Hepatocyte (in vitro differentiated cells): Measurements from ENCODE around the gene SMIM38. TPM values are rescaled to one million over a fixed set of nuclear protein-coding genes. Genes with fewer than 3 reads are reported as not detected.

Experiments
- DNase-seq: peaks from one replicate; pipeline ENCODE4 v3.0.0-alpha.2; 2016; ENCODE audit warnings: low spot score
- H2AFZ ChIP-seq: fragments of 200-600 bp; sonication (generic); 2 replicates; pipeline ENCODE4 v1.6.0; 2016; ENCODE audit warnings: antibody characterized with exemption, mild to moderate bottlenecking
- H3K27ac ChIP-seq: fragments of 200-600 bp; sonication (generic); 2 replicates; pipeline ENCODE4 v1.5.1; 2016; ENCODE audit warnings: mild to moderate bottlenecking
- H3K27me3 ChIP-seq: fragments of 200-600 bp; sonication (generic); 2 replicates; pipeline ENCODE4 v1.6.1; 2016
- H3K36me3 ChIP-seq: fragments of 200-600 bp; sonication (generic); replicated peaks from 2 replicates; pipeline ENCODE4 v1.5.1; 2016; ENCODE audit warnings: low read depth; ENCODE audit not compliant: insufficient read depth
- H3K4me1 ChIP-seq: fragments of 200-600 bp; sonication (generic); 2 replicates; pipeline ENCODE4 v1.5.1; 2016; ENCODE audit warnings: mild to moderate bottlenecking, moderate library complexity; ENCODE audit not compliant: insufficient read depth
- H3K4me2 ChIP-seq: fragments of 200-600 bp; sonication (generic); 2 replicates; pipeline ENCODE4 v1.6.0; 2016
- H3K4me3 ChIP-seq: fragments of 200-600 bp; sonication (generic); 2 replicates; pipeline ENCODE4 v1.5.1; 2016; ENCODE audit warnings: mild to moderate bottlenecking
- H3K79me2 ChIP-seq: fragments of 200-600 bp; sonication (generic); 2 replicates; pipeline ENCODE4 v1.6.0; 2017; ENCODE audit warnings: mild to moderate bottlenecking
- H3K9me2 ChIP-seq: fragments of 200-600 bp; sonication (generic); replicated peaks from 2 replicates; pipeline ENCODE4 v1.6.0; 2017; ENCODE audit warnings: mild to moderate bottlenecking; ENCODE audit not compliant: insufficient read depth
- H3K9me3 ChIP-seq: fragments of 200-600 bp; sonication (generic); 2 replicates; pipeline ENCODE4 v1.5.1; 2016; ENCODE audit warnings: low read depth, mild to moderate bottlenecking
- H4K20me1 ChIP-seq: fragments of 200-600 bp; sonication (generic); 2 replicates; pipeline ENCODE4 v1.6.0; 2016; ENCODE audit warnings: mild to moderate bottlenecking; ENCODE audit not compliant: insufficient read depth, poor library complexity, severe bottlenecking
- CTCF ChIP-seq: fragments of 200-600 bp; sonication (generic); IDR thresholded peaks from 2 replicates; pipeline ENCODE4 v1.5.1; 2016; ENCODE audit warnings: antibody characterized with exemption, mild to moderate bottlenecking; ENCODE audit not compliant: poor library complexity
- EZH2 ChIP-seq: fragments of 200-600 bp; sonication (generic); IDR thresholded peaks from 2 replicates; pipeline ENCODE4 v1.6.1; 2016; ENCODE audit warnings: antibody characterized with exemption, mild to moderate bottlenecking, borderline replicate concordance
- EZH2phosphoT487 ChIP-seq: fragments of 200-600 bp; sonication (generic); IDR thresholded peaks from one replicate; pipeline ENCODE4 v1.6.1; 2018; ENCODE audit warnings: antibody characterized with exemption, mild to moderate bottlenecking, low read depth, moderate library complexity; ENCODE audit not compliant: unreplicated experiment, severe bottlenecking
- WGBS: methylation state at CpG from one replicate; pipeline ENCODE4 v1.1.6; 2016; ENCODE audit warnings: low lambda C conversion rate; ENCODE audit errors: missing lambda C conversion rate; 5-methylcytosine and 5-hydroxymethylcytosine counted together
- polyA plus RNA-seq: library from polyadenylated mRNA; unstranded; fragments of >200 nt; fragmentation: Nextera tagmentation; extraction: Ambion mirVana; gene quantifications from 2 replicates; pipeline ENCODE4 v1.2.1, GENCODE V29; 2016
- total RNA-seq: library from RNA; depleted of rRNA; stranded (reverse); fragments of >200 nt; gene quantifications from 2 replicates; pipeline ENCODE4 v1.2.3, GENCODE V29; 2014

Gene SMIM38
- total and polyA plus RNA-seq, 2 experiments from 2014 or later: 0.64 to 0.70 TPM

GRCh38 chr11:69152733-69153421 lies 2.9 kb upstream of the SMIM38 start:
- H3K27ac ChIP-seq: no peak overlapping the region
- no peak overlapping the region for H2AFZ ChIP-seq
- no peak overlapping the region for H3K4me2 ChIP-seq

GRCh38 chr11:69153661-69154060 lies 2.1 kb upstream of the SMIM38 start:
- H3K79me2 ChIP-seq: no peaks in the 10 kb centered on the region
- no peak for DNase-seq
- 66% methylated on average over 7 of the region's 7 CpGs for WGBS
- peaks cover 12% of the 10 kb centered on the region for H3K4me1 ChIP-seq
- H3K27me3 ChIP-seq: peaks cover 9% of the 10 kb centered on the region
- no peaks in the 10 kb centered on the region for H3K9me3 ChIP-seq
- TF ChIP-seq CTCF: no peak
- no peak for TF ChIP-seq EZH2phosphoT487
- TF ChIP-seq EZH2: no peak
- no peaks in the 10 kb centered on the region for H4K20me1 ChIP-seq
- no peak overlapping the region for H3K27ac ChIP-seq
- H3K36me3 ChIP-seq: no peaks in the 10 kb centered on the region
- H3K4me2 ChIP-seq: no peak overlapping the region
- no peak overlapping the region for H3K4me3 ChIP-seq
- no peak overlapping the region for H2AFZ ChIP-seq
- no peaks in the 10 kb centered on the region for H3K9me2 ChIP-seq

More at GRCh38 chr11:69152733-69153421, 2.9 kb upstream of the SMIM38 start:
- no peaks in the 10 kb centered on the region for H3K79me2 ChIP-seq
- no peaks in the 10 kb centered on the region for H3K9me3 ChIP-seq
- H3K4me1 ChIP-seq: peaks cover 12% of the 10 kb centered on the region
- peaks cover 9% of the 10 kb centered on the region for H3K27me3 ChIP-seq
- DNase-seq: no peak
- TF ChIP-seq CTCF (no peak), EZH2phosphoT487 (no peak), EZH2 (no peak)
- H3K9me2 ChIP-seq: no peaks in the 10 kb centered on the region
- no peaks in the 10 kb centered on the region for H3K36me3 ChIP-seq
- no peak overlapping the region for H3K4me3 ChIP-seq
- no peaks in the 10 kb centered on the region for H4K20me1 ChIP-seq
- 72% methylated on average over 23 of the region's 23 CpGs for WGBS

GRCh38 chr11:69154211-69154913 lies 1.4 kb upstream of the SMIM38 start:
- Histone ChIP-seq H3K27me3 (peaks cover 9% of the 10 kb centered on the region), H4K20me1 (no peaks in the 10 kb centered on the region), H3K79me2 (no peaks in the 10 kb centered on the region), H3K9me3 (no peaks in the 10 kb centered on the region), H3K4me3 (no peak overlapping the region), H2AFZ (no peak overlapping the region), H3K4me2 (no peak overlapping the region), H3K27ac (no peak overlapping the region), H3K4me1 (peaks cover 12% of the 10 kb centered on the region), H3K9me2 (no peaks in the 10 kb centered on the region), H3K36me3 (no peaks in the 10 kb centered on the region)
- DNase-seq: no peak
- WGBS: 87% methylated on average over 17 of the region's 21 CpGs
- no peak for TF ChIP-seq EZH2
- TF ChIP-seq CTCF: no peak
- TF ChIP-seq EZH2phosphoT487: no peak
